ENCODE measurements around the gene UBD.

UBD gene

GRCh38 chr6:29559524-29560287 is at the start of gene UBD:
Gene UBD, minus strand, starts transcription at chr6:29559732. Its CDS starts 31 bp downstream, at chr6:29559701.
- no peak for DNase-seq (ENCODE audit: low read depth)

GRCh38 chr6:29608131-29608530 is 48.6 kb upstream of the UBD start:
- no peak for DNase-seq (ENCODE audit: low read depth)

DNA sequence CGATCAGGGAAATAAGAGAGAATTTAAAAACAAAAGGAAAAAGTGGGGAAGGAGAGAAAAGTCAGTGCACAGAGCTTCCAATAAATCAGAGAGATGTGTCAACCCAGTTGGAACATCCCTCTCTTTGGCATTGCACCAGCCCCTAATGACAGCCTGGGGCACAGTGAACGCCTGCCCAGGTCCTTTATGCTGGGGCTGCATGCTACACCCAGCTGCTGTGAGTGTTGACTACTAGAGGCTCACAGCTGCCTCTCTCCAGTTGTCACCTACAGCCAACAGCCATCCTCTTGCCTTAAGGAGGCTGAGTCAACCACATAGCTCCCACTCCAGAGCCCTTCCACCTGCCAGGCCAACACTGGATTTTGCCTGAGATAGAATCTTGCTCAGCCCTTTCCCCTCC is 44.4 kb upstream of the UBD start:
- no peak for DNase-seq (ENCODE audit: low read depth)

- DNase-seq (ENCODE audit: low read depth) = no peak
Observed at GRCh38 chr6:29603456-29603855, 43.9 kb upstream of the UBD start.

GRCh38 chr6:29602564-29603361 is 43.2 kb upstream of the UBD start:
- DNase-seq (ENCODE audit: low read depth) = no peak

DNA sequence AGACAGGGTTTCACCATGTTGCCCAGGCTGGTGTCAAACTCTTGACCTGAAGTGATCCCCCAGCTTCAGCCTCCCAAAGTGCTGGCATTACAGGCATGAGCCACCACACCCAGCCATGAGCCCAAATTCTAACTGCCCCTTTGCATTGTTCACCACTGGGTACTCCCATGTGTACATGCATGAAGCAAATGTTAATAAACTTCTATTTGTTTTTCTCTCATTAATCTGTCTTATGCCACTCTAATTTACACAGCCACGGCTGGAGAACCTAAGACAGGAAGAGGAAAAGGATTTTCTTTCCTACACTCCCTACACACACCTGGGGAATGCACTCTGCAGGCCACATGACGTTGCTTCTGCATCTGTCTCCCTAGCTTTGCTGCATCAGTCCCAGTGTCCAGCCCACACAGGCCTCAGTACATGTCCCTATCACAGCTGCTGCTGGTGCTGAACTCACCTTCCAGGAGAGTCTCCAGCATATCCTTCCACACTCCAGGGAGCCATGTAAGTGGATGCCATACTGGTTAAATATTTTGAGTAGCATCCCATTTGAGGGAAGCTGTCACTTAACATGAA is 38.7 kb upstream of the UBD start:
- DNase-seq (ENCODE audit: low read depth) = no peak

GRCh38 chr6:29597184-29597583 is 37.7 kb upstream of the UBD start:
- DNase-seq (ENCODE audit: low read depth) = no peak

- DNase-seq (ENCODE audit: low read depth) = no peak
Observed at GRCh38 chr6:29596381-29596900, 36.9 kb upstream of the UBD start.

- no peak for DNase-seq (ENCODE audit: low read depth)
Observed at GRCh38 chr6:29593199-29593855, 33.8 kb upstream of the UBD start.

DNA sequence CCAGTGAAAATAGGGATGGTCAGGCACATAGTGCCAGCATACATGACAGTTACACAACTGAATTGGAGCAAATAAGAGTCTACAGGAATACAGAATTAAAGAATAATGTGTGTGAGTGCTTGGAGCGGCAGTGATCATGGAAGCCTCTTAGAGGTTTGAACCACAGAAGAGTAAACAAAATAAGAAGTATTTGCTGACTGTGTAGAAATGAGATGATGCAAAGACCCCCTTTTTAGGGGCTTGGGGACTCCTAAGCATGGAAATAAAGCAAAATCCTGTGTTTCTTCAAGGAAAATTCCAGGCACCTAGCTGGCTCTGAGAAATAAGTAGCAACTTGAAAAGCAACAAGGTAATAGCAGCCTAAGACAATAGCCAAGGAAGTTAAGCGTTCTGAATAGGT is 32.1 kb upstream of the UBD start:
- no peak for DNase-seq (ENCODE audit: low read depth)

- no peak for DNase-seq (ENCODE audit: low read depth)
Observed at GRCh38 chr6:29590218-29590808, 30.8 kb upstream of the UBD start.

GRCh38 chr6:29589423-29590048 is 30.0 kb upstream of the UBD start:
- no peak for DNase-seq (ENCODE audit: low read depth)

DNA sequence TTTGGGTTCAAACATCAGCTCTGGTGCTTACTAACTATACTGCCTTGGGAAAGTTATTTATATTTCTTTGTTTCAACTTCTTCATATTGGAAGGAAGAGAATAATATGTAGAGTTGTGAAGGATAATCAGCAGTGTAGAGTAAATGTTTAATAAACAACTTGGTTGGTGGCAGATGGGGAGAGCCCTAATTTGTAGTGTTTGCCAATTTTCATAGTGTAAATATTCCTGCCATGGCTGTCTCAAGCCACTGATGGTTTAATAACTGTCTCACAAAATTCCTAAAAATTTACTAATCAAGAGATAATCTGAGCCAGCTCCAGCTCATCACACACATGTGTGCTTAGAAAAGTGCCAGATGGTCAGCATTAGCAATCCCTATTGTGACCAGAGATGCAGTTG is 25.3 kb upstream of the UBD start, which contains the start of gene OR2H2:
OR2H2 (plus strand) TSS at position 301 of the 400 bp plus-strand sequence. CDS start 2,824 bp downstream, outside the sequence.
- no peak for DNase-seq (ENCODE audit: low read depth)

DNA sequence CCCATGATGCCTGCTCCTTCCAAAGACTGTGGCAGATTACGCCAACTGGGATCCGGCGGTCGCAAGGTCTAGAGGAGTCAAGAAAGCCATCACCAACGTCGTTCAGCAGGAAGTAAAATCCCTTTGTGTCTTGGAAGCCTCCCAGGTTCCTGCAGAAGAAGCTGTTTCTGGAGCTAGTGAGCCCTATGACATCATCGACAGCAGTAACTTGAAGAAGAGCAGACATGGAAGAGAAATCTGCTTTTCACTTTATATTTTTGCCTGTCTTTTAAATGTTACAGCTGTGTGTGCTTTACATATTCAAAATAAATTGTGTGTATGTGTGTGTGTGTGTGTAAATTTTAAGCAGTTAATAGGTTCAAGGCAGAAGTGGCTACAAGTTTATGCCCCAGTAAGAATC is 18.0 kb upstream of the UBD start:
- no peak for DNase-seq (ENCODE audit: low read depth)

DNA sequence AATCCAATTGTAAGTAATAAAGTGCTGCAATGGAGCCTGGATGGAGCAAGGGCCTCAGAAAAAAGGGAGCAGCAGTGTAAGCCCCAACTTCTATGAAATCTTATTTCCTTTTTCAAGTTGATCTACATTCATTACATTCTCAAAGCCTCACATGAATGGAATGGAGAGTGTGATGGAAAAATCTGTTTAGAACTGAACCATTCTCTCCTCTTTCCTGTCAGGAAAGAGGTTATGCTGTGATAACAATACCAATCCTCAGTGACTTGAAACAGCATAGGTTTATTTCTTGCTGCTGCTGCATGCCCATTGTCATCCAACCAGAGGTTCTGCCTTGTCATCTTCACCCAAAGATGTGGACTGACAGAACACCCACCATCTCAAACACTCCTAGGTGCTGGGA is 16.5 kb upstream of the UBD start:
- DNase-seq (ENCODE audit: low read depth) = no peak

- DNase-seq (ENCODE audit: low read depth) = no peak
Observed at GRCh38 chr6:29567991-29568390, 8.5 kb upstream of the UBD start.

DNA sequence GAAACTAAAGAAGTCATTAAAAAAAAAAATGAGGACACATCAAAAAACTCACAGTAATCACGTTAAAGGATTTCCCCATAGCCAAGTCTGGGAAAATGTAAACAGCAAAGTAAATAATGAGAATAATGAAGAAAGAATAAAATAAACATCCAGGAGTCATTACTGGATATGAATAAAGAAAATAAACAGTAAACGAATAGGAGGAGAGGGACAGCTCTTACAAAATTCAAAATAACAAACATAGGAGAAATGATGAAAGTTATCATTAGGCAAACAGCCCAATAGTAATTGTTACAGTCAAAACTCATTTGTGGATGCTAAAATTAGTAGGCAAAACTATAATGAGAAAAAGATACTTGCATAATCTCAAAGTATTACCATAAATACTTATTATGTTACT is 8.0 kb upstream of the UBD start:
- DNase-seq (ENCODE audit: low read depth) = no peak

GRCh38 chr6:29566856-29567255 is 7.3 kb upstream of the UBD start:
- no peak for DNase-seq (ENCODE audit: low read depth)

- no peak for DNase-seq (ENCODE audit: low read depth)
Observed at GRCh38 chr6:29564875-29565274, 5.3 kb upstream of the UBD start.

GRCh38 chr6:29563435-29563965 is 4.0 kb upstream of the UBD start:
- DNase-seq (ENCODE audit: low read depth) = no peak

- DNase-seq (ENCODE audit: low read depth) = no peak
Observed at GRCh38 chr6:29561606-29562181, 2.2 kb upstream of the UBD start.

Measured in GM04503 (cell line).